GM10266 (cell line): ENCODE results near the gene PGPEP1.
"Not testable (repeated sequence)": the region's sequence is repeated elsewhere in the genome, so short reads cannot be mapped to it uniquely, and the experiment has no call there.

Experiments
- DNase-seq: peaks from one replicate; pipeline ENCODE4 v3.0.0; 2012; ENCODE audit errors: extremely low spot score
- CTCF ChIP-seq: IDR thresholded peaks from 2 replicates; pipeline ENCODE4 v1.5.1; 2012; ENCODE audit warnings: mild to moderate bottlenecking, low read depth; ENCODE audit not compliant: control insufficient read depth, insufficient read depth; ENCODE audit errors: missing control alignments

PGPEP1 gene

GRCh38 chr19:18373407-18373891 lies 33.1 kb downstream of the PGPEP1 start:
- no peak for DNase-seq
- no peak for TF ChIP-seq CTCF

DNA sequence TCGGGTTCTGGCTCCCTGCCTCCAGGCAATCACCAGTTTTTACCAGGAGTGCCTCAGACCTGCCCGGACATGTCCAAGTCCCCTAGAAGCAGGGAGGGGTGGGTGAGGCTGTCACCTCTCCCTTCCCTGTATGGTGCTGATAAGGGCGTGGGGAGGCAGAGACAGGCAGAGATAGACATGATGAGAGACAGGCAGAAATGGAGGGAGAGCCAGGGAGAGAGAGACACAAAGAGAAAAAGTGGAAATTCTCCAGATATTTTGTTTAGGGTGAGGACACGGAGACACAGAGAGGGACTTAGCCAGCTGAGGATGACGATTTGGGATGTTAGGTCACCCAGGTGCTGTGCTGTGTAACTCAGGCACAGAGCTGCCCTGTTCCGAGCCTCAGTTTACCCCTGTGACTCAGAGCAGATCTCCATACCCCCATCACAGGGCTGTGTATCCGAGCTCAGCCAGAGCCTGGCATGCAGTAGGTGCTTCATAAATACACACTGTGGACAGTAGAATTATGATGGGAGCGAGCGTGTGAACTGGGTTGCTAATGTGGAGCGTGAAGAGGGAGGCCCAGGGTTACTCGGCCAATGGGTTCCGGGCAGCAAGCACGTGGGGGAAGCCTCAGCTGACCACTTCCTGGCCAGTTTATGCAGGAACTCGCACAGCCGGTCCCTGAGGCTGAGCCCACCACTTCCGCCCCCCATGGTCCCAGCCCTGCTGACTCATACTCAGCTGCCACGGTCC lies 33.7 kb downstream of the PGPEP1 start:
- peak; percentile 92 for DNase-seq
- TF ChIP-seq CTCF = no peak

GRCh38 chr19:18377026-18377425 lies 36.6 kb downstream of the PGPEP1 start:
- DNase-seq = no peak
- no peak for TF ChIP-seq CTCF

- no peak for DNase-seq
- TF ChIP-seq CTCF = no peak
These were observed 39.7 kb downstream of the PGPEP1 start for GRCh38 chr19:18379803-18380747.

- no peak for TF ChIP-seq CTCF
- no peak for DNase-seq
These were observed 40.4 kb downstream of the PGPEP1 start for GRCh38 chr19:18380843-18381242.

DNA sequence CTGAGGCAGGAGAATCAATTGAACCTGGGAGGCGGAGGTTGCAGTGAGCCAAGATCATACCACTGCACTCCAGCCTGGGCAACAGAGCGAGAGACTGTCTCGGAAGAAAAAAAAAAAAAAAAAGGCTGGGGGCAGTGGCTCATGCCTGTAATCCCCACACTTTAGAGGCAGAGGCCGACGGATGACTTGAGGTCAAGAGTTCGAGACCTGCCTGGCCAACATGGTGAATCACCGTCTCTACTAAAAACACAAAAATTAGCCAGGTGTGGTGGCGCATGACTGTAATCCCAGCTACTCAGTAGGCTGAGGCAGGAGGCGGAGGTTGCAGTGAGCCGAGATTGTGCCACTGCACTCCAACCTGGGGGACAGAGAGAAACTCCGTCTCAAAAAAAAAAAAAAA lies 43.2 kb downstream of the PGPEP1 start:
- not testable (repeated sequence) for DNase-seq

DNA sequence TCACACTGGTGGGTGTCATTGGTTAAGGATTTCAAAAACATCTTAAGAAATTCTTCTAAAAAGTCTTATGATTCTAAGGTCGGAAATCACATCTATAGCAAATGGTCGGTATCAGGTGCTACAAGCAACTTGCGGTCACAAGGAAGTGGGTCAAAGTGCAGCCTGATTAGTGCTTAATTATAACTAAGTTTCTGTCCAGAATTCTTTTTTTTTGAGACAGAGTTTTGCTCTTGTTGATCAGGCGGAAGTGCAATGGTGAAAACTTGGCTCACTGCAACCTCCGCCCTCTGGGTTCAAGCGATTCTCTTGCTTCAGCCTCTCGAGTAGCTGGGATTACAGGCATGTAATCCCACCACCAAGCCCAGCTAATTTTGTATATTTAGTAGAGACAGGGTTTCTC lies 44.4 kb downstream of the PGPEP1 start:
- no peak for TF ChIP-seq CTCF
- no peak for DNase-seq
